Raji (cell line): ENCODE data around the gene LGSN.

Source experiments
- POLR2A ChIP-seq: IDR thresholded peaks from 2 replicates; pipeline ENCODE4 v1.6.1; 2011; ENCODE audit warnings: low read depth, low read length, control low read depth; ENCODE audit not compliant: insufficient read depth

Gene LGSN

DNA sequence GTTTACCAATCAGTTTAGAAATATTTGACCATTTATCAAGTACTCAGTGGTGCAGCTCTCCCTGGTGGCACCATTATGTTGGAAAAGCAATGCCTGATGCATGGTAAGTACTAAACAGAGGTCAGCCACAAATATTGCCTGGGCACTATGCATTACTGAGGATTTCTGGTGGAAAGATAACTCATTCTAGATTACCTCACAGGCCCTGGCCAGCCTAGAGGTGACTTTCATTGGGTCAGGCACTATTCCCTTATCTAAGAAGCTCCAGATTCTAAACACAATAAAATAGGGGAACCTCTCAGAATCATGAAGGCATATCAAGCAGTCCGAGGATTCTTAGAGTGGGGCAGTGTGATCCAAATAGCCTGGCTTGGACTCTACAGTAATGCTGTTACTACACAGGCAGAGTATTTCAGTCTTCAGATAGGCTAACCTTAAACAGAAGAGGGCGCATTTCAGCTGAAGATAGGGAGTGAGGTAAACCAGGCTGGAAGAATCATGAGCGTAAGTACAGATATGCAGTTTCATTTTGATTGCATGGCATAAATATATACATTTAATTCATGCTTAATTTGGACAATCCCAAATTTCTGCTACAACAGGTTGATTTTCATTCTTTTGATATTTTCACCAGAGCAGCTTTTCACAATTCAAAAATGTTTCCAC is 12.1 kb downstream of the LGSN start:
- no peak for TF ChIP-seq POLR2A

DNA sequence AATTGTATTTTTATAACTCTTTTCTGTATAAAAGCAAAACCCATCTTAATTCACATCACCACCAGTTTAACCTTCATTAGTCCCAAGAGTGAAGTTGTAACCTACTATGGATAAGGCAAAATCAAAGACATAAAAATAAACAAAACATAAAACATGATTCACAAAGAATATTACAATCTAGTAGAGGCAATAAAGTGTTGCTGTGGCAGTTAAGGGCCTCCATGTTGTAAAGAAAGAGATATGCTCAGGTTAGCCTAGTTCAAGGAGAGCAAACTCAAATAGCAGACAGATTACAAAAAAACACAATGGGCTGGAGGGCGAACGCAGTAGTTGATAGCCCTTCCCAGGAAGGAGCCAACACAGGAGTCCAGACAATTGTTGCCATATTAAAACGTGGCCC is 13.4 kb downstream of the LGSN start:
- TF ChIP-seq POLR2A, result no peak

DNA sequence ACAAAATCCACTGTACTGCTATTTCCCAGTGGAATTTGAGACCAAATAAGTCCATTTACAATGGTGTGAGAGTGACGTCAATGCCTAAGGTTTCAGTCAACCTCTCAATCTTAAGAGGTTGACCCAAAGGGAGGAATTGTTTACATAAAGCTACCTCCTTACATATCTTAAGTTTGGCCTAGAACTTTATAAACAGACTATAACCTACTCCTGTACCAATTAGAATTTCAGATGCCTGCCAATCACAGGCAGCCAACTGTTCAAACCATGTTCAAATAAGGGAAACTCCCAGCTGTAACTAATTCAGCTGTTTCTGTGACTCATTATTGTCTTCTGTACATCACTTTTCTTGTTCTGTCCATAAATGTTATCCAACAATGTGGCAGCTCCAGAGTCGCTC is 14.5 kb downstream of the LGSN start:
- no peak for TF ChIP-seq POLR2A

DNA sequence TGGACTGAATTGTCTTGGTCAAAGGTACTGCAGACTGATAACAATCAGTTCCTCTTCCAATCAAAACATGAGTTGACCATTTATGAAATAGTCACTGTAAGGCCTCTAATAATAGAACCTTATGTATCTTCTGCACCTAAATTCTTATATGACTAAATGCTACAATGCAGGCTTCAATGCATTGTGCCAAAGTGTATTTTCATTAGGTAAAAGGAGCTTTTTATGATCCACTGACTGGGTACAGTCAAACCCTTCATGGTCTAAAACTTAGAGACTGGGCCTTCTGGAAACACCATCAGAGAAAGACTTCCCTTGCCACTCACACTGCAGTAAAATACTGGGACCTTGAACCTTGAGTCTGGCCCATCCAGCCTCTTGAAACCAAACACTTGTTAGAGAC is 16.3 kb downstream of the LGSN start:
- no peak for TF ChIP-seq POLR2A

DNA sequence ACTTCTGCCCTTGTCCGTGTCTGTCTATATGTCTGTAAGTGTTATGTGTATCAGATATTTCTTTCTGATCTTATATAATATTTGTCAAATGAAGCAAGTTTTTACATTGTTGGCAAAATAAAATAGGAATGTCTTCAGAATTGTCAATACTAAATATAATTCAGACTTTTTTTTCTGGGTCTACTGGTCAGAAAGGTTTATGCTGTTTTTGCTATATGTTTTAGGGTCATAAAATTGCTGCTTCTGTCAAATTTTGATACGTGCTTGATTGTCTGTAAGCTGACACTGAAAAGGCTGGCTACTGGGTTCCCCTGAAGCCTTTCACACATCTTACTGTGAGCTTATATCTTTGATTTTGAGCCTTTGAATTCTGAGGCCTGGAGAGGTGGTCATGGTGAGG is 20.1 kb downstream of the LGSN start:
- TF ChIP-seq POLR2A, result no peak

DNA sequence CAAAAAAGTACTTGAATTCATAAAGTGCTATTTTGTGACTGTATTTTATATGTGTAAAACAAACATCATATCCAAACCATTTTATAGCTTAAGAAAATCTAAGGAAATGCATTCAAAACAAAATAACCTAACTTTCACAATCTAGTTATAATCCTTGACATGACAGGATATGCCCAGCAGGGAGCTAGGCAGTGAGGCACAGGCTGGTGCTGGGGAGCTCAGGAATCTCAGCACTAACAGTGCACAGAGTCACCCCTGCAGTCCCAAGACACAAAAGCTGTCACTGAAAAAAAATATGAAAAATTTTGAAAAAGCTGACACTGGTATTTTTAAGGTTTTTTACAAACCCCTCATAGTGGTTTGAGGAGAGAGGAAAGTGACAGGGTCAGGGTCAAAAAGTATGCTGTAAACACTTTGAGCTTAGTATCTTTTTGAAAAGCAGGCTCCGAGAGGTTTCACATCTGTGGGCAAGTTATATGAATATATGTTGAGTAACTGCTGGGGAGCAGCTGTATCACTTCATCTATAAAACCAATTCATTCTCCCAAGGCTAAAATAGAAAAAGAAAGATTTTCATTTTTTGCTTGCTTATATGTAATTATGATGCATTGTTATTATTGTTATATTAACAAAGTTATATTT is 24.1 kb downstream of the LGSN start:
- no peak for TF ChIP-seq POLR2A

DNA sequence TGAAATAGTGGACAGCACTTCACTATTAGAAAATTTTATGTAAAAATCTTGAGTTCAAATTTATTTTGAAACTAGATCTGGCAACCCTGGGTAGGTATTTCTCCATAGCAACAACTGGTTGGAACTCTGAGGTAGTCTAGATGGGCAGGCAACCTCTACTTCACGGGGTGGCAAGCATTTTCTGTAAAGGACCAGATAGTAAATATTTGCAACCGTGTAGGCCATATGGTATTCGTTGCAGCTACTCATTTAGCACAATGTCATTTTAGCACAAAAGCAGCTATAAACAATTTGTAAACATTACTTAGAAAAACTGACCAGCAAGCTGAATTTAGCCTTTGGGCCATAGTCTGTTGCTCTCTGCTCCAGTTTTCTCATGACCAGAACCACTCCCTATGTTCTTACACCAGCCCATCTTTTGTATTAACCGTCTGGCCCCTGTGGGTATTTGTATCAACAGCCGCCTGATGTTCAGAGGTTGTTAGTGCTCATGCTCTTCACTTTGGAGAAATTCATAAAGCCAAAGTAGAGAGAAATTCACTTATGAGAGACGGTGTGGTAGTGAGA is 29.2 kb downstream of the LGSN start:
- TF ChIP-seq POLR2A, result no peak

DNA sequence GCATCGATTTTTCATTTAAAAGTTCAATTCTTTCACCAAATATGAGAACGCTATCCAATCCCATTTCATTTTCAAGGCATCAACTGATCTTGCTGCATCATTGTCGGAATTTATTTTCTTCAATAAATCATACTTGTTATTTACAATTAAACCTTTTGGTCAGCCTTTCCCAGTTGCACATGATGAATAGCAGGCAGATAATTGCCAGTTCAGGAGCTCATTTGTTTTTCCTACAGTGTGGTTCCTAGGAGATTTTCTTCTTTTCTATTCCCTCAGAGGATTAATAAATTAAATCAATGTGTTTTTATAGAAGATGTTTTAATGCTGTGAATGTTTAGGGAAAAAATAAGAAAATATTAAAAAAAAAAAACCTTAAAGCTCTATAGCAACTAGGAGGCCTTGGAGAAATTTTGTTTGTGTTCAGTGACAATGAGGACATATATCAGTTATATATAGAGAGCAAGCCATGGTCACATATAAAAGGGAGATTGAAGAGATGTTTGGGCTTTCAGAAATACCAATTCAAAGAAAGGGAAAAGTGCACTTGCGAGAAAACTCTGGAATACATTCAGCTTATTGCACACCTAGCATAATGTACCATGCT is 30.4 kb downstream of the LGSN start:
- TF ChIP-seq POLR2A, result no peak

DNA sequence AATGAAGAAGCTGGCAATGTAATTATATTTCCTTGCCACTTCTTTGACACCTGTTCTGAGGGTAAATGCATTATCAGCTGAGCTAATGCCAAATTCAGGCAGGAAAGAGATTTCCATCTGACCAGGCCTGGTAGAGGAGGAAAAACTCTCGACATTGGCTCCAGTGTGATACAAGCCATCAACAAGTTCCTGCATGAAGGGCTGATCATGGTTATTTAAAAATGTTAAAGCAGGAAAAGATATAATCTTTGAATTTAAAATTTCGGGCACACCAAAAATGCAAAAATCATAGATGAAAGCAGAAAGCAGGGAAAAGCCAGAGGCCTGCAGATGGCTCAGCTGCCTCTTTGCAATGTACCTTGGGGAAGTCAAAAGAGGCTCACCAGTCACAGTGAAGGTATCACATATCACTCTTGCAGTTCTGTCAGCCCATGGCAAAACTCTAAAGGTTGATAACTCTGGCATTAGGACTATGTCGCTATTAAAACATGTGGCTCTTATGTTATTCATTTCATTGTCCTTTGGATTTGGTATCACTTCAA is 39.1 kb downstream of the LGSN start:
- TF ChIP-seq POLR2A, result no peak

DNA sequence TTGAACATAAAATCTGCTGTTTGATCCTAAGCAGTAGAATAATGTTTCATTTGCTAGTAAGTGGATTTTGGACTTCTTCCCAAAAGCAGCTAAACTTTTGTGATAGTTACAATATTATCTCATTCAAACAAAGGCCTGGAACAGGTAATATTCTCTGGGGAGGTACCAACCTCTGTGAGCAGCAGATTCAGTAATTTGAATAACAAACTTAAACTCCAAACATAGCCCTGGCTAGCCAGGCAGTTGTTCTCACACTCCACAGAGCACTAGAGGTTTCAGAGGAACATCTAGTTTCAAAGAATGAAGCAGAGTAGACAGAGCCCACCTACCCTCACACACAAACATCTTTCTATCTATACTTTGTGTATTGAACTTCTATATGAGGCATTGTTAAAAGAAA is 40.9 kb downstream of the LGSN start:
- TF ChIP-seq POLR2A, result no peak

DNA sequence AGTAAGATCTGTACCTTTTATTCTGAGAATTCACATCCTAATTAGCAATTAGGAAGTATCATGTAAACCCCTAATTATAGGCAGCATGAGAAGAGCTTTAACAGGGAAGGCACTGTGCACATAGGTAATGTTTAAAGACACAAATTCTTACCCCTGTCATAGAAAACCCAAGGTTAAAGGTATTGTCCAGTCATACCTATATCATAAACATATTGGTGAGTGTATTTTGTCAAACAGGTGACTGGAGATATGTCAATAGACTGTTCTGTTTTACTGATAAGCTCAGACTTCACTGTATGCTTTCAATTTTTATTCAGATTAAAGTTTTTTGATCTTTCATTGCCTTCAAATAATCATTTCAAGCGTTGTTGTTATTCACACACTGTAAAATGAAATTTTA is 43.8 kb downstream of the LGSN start:
- no peak for TF ChIP-seq POLR2A

DNA sequence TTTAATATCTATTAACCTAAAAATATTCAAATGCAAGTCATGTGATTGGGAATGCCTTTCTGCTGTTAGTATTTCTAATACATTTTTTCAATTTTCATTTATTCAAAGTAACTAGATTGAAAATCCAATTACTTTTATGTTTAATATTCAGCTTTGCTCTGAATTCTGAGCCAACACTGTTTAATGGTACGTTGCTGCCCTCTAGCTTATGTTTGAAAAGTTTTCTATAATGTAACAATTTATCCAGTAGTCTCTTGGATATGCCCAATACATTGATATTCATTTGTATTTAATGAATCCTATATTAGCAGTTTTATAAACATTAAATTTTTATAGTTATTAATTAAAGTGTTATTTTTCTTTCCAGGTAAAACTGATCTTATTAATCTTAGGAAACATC is 47.4 kb downstream of the LGSN start:
- TF ChIP-seq POLR2A, result no peak

DNA sequence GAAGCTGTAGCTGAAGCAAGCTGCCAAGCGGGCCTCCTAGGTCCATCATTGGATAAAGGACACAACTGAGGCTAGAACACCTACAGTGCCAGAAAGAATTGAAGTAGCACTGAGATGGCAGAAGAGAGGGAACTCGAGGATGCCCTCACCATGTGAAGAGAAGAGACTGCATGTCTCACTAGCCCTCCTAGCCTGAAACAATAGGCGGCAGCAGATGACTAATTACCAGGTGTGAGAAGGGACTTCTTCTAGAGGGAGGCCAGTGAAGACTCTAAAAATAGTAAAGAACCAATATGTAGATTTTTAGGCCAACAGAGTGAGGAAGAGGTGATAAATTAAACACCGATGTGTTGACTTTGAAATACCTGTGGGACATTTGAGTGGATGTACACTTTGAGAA is 50.3 kb downstream of the LGSN start:
- no peak for TF ChIP-seq POLR2A

DNA sequence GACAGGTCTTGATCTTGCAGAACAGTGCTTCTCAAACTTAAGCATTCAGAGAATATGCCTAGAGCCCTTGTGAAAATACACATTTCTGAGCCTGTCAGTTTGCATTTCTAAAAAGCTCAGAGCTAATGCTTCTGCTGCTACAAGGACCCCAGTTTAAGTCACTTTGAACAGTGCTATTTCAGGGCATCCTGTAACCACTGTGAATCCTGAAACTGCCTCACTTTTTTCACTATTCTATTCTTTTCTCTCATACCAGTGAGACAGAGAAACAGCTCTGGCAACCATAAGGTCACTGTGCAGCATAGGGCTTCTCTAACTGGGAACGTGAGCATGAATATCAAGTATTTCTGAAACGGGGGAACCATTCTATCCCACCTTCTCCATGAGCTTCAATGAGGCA is 51.2 kb downstream of the LGSN start:
- no peak for TF ChIP-seq POLR2A

DNA sequence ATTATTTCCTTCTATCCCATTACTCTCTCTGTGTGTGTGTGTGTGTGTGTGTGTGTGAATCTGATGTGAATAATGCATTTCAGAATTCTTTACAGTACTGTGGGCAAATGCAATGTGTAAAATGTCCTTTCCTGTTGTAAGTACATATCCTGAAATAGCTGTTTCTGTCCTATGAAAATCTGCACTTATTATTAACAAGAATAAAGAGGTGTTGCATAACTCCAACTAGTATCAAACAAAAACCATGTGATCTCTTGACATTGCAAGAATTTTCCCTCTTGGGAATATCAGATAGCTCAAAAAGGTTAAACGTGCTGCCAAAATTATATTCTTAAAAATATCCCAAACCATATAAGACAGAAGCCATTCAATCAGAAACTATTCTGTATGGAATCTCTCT is 52.0 kb downstream of the LGSN start:
- no peak for TF ChIP-seq POLR2A

DNA sequence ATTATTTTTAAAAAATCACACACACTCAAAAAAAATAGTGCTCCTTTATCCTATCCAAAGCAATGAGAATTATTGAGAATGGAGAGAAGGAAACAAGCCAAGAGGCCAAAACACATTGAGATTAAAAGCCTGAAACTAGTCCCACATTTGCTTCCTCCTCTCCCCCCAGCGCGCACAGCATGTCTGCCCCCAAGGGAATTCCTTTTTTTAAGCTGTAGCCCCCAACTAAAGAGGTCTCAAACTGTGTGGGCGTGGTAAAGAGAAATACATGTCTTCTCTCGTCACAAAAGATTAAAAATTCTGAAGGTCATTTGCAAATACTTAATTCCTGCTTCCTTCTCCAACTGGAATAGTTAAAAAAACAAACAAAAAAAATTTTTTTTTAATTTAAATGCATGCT is 52.7 kb downstream of the LGSN start:
- TF ChIP-seq POLR2A, result no peak
